TTC549 (cell line): ENCODE measurements around the gene PDZD7.

Source experiments
- FAIRE-seq: peaks from 2 replicates; lab custom pipeline; 2012; peaks lifted over from hg19 to GRCh38; lab: Jason Lieb, UNC

The PDZD7 gene

GRCh38 chr10:101031128-101031795 lies at the start of gene PDZD7, which contains the start of gene SFXN3:
Gene PDZD7, minus strand, starts transcription at chr10:101031129. Its CDS starts 910 bp downstream, at chr10:101030219.
Gene SFXN3, plus strand, starts transcription at chr10:101031234. Its CDS starts 3,461 bp downstream, at chr10:101034695.
- no peak for FAIRE-seq

DNA sequence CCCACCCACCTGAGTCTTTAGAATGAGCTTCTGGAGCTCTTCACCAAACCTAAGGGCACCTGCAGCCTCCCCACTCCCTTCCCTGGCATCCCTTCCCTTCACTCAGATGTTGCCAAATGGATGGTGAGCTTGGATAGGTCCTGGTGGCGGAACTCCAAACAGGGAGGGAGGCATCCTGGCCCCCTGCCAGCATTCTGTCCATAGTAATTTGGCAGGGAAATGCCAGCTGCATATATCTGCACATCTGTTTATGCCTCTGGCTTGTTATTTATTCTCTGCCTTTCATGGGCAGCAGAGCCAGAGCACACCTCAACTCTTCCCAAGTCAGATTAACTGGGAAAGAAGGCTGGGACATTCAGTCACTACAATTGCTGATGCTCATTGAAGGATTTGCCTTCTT lies 48.9 kb upstream of the PDZD7 start:
- FAIRE-seq = no peak

DNA sequence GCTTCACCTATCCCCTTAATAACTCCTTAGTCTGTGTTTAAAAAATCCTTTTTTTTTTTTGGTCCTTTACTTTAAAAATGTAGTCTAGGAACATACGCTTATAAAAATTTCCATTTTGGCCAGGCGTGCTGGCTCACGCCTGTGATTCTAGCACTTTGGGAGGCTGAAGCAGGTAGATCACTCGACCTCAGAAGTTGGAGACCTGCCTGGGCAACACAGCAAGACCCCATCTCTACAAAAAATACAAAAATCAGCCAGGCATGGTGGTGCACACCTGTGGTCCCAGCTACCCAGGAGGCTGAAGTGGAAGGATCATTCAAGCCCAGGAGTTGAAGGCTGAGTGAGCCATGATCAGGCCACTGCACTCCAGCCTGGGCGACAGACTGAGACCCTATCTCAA lies 45.7 kb upstream of the PDZD7 start:
- FAIRE-seq = no peak

- FAIRE-seq = no peak
Measured at GRCh38 chr10:101075775-101076174, 44.8 kb upstream of the PDZD7 start.

DNA sequence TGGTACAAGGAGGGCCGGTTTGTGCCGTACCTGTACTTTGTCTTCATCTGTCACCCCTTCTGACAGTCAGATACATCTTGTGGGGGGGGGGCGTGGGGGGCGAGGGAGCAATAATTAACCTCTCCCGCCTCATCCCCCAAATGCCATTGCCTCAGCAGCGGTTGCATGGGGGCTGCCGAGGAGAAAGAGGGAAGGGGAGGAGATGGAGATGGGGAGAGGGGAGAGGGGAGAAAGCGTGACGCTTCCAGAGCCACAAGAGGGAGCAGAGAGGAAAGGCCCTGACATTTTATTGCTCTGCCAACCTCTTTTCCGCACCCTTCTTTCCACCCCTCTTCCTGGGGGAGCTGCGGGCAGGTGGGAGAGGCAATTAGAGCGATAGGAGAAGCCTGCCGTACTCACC lies 42.7 kb upstream of the PDZD7 start:
- FAIRE-seq = no peak

DNA sequence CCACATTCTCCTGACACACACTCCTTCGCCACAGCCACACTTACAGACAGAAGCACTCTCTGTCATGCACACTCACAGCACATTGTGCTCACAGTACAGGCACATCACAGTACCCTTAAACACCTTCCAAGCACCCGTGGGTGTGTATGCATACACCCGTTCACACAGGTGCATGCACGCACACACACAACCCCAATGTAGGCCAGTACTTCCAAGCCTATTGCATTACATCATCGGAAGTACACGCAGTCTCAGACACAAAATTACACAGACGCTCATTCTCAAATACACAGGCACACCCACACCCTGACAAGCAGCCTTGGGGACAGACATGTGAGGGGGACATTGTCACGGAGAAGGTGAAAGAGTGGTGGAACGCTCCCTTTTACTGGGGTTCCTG lies 42.0 kb upstream of the PDZD7 start:
- no peak for FAIRE-seq

DNA sequence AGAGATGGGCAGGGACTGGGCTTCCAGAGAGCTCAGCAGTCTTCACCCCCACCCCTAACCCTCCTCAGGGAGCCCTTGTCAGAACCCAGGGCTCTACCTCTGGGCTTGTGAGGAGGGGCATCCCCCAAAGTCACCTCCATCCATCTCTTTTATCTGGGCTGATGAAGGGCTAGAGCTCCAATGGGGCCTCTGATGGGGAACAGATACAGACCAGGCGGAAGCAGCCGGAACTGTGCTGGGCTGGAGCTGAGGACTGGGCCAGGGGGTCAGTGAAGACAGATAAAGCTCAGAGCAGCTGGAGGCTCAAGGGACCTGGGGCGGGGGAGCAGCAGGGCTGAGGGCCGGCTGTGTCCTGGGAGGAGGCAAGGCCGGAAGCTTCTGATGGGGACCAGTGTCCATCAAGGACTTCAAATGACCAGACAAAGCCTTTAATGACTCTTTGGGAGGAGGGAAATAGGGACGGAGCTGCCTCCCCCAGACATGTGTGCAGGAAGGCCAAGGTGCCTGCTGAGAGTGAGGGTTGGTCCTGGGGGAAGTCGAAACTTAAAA lies 41.0 kb upstream of the PDZD7 start:
- no peak for FAIRE-seq

DNA sequence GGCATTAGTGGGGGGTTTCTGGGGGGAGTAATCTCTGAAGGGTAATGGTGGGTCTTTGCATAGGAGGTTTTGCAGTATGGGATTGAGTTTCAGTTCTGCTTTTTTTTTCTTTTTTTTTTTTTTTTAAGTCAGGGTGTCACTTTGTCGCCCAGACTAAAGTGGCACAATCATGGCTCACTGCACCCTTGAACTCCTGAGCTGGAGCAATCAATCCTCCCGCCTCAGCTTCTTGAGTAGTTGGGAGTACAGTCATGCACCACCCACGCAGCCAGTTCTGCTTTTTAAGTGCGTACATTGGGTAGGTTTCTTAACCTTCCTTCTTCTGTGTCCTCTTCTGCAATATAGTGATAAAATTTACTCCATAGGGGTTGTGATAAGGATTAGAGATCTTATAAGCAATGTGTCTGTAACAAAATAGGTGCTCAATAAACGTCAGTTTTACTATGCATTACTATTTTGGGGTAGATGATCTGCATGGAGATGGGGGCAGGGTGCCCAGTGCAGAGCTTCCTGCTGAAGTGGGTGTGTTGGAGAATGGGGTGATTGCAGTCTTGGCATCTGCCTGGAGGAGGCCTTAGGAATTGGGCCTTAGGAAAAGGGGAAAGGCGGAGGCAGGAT lies 40.4 kb upstream of the PDZD7 start:
- FAIRE-seq = no peak

DNA sequence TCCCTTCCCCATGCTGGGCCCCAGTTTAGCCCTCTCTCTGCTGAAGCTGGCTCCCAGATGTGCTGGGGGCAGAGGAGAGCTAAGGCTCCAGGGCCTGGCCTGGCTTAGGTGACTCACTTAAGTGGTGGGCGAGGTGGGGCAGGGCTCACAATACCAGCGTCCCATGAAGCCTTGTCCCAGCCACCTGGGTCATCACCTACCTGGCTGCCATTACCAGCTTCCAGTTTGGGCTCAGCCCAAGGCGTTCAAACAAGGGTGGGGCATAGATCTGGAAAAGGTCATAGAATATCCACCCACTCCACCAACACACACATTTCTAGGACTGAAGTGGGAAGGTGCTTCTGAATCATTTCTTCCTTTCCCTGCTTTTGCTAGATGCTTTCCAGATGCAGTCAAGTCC lies 39.2 kb upstream of the PDZD7 start:
- FAIRE-seq = no peak

- no peak for FAIRE-seq
Measured at GRCh38 chr10:101069441-101069840, 38.5 kb upstream of the PDZD7 start.

DNA sequence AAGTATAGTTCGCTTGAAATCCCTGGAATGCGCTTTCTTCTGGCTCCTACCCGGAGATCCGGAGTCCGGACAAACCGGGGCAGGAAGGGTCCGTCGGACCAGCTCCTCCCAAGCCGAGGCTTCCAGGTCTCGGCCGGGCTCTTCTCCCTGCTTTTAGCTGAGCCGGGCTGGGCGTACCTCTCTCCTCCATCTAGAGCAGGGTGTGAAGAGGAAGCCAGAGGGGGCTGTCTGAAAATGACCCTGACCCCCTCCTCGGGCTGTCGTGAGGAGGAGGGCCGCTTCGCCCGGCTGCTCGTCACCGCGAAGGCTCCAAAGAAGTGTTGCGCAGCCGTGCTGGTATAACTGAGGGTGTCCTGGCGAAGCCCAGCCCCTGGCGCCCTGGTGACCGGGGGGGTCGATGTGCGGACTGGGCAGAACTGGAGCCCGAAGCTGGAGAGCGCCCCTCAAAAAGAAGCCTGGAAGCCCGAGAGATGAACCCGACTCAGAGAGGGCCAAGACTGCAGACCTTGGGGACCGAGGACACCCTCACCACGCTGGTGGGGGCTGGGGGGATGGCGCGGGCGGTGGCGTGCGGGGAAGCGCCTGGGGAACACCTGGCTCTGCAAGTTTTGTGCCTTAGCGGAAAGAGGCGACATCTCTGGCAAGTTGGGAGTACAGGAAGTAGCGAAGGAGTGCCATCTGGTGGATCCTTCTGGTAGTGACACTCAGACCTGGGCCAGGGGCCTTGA lies 36.6 kb upstream of the PDZD7 start:
- FAIRE-seq = peak; percentile 78

GRCh38 chr10:101066896-101067355 lies 36.0 kb upstream of the PDZD7 start:
- no peak for FAIRE-seq

- FAIRE-seq = no peak
Measured at GRCh38 chr10:101066146-101066895, 35.4 kb upstream of the PDZD7 start.

- FAIRE-seq = no peak
Measured at GRCh38 chr10:101065481-101066145, 34.7 kb upstream of the PDZD7 start.

DNA sequence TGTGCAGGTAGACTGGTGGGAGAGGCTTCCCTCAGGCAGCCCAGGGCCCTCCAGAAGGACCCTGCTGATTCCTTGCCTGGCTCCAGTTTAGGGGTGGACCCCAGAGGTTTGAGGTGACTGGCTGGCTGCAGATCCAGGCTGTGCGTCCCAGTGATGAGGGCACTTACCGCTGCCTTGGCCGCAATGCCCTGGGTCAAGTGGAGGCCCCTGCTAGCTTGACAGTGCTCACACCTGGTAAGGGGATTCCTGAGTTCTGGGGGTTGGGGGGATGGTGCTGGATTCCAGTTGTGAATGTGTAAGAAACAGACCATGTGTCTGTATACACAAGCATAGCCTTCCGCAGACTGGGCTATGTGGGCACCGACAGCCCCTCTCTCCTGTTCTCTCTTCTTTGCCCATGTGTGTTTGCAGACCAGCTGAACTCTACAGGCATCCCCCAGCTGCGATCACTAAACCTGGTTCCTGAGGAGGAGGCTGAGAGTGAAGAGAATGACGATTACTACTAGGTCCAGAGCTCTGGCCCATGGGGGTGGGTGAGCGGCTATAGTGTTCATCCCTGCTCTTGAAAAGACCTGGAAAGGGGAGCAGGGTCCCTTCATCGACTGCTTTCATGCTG lies 33.6 kb upstream of the PDZD7 start:
- no peak for FAIRE-seq

DNA sequence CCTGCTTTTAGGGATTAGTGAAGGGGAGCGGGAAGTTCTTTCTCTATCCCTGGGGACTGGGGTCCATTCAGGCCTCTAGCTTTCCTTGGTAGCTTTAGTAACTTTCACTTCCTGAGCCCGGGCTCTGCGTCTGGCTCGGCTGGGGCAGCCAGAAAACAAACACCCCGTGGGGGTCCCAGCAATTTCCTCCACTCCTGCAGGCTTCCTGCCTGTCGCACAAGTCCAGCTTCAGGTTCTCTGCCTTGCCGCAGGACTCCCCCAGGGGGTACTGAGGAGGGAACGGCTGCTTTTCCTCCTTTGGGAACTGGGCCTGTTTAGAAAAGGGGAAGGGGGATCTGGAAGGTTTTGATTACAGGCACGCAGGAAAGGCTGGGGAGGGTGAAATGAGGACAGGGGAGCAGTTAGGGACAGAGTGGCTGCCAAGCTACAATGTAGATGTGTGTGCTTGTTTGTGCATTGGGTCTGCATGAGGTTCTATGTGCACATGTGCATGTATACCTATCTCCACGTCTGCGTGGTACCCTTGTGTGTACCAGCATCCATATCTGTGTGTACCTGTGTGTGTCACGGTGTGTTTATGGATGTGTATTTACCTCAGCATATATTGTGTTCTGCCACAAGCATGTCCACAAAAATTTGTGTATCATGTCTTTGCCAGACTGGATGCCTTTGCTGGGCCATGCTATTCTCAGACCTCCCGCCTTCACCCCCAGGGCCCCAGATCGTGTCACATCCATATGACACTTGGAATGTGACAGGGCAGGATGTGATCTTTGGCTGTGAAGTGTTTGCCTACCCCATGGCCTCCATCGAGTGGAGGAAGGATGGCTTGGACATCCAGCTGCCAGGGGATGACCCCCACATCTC lies 32.9 kb upstream of the PDZD7 start:
- no peak for FAIRE-seq

DNA sequence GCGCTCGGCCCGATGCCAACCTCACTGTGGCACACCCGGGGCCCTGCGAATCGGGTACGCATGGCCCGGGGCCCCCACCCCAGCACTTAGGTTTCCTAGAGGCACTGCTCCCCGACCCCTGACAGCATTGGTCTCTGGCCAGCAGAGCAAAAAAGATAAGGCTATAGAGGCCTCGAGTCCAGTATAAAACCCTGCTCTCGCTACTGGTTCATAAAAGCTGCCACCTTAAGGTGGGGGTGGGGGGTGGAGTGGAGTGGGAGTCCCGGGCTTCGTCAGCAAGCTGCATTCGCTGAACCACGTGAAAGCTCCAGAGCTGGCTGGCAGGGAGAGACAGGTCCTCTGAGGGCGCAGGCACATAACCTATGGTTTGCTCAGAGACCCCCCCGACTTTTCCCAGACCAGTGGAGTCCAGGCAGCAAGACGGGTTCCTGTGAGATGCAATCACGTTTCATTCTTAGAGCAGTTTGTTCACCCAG lies 32.2 kb upstream of the PDZD7 start:
- no peak for FAIRE-seq

GRCh38 chr10:101062232-101063049 lies 31.5 kb upstream of the PDZD7 start:
- no peak for FAIRE-seq

GRCh38 chr10:101061624-101062231 lies 30.8 kb upstream of the PDZD7 start, which contains the start of gene KAZALD1:
Gene KAZALD1, plus strand, starts transcription at chr10:101061989. Its CDS starts 604 bp downstream, at chr10:101062593.
- FAIRE-seq = no peak
